Neuronal stem cell (in vitro differentiated cells): ENCODE measurements around the gene EPHA6.
"Not testable (repeated sequence)": the region's sequence is repeated elsewhere in the genome, so short reads cannot be mapped to it uniquely, and the experiment has no call there.

Experiments used
- DNase-seq: peaks from one replicate; pipeline ENCODE4 v3.0.0-alpha.2; 2013; ENCODE audit warnings: low spot score
- H2AFZ ChIP-seq: one replicate; pipeline ENCODE4 v1.6.1; 2013; ENCODE audit warnings: mild to moderate bottlenecking, low read length, inconsistent platforms
- H2AK5ac ChIP-seq: 2 replicates; pipeline ENCODE4 v1.6.1; 2013; ENCODE audit warnings: low read depth, mild to moderate bottlenecking, inconsistent platforms, low read length, moderate library complexity, mixed read lengths
- H2BK120ac ChIP-seq: 2 replicates; pipeline ENCODE4 v1.6.1; 2013; ENCODE audit warnings: low read depth, mild to moderate bottlenecking, inconsistent platforms, low read length, moderate library complexity, mixed read lengths
- H2BK12ac ChIP-seq: one replicate; pipeline ENCODE4 v1.6.1; 2013; ENCODE audit warnings: low read length, inconsistent platforms
- H2BK15ac ChIP-seq: 2 replicates; pipeline ENCODE4 v1.6.1; 2013; ENCODE audit warnings: mild to moderate bottlenecking, low read length, inconsistent platforms, mixed read lengths
- H2BK5ac ChIP-seq: one replicate; pipeline ENCODE4 v1.6.1; 2013; ENCODE audit warnings: inconsistent platforms, mild to moderate bottlenecking, low read length, moderate library complexity
- H3K14ac ChIP-seq: one replicate; pipeline ENCODE4 v1.6.1; 2013; ENCODE audit warnings: low read length, inconsistent platforms
- H3K18ac ChIP-seq: 2 replicates; pipeline ENCODE4 v1.6.1; 2013; ENCODE audit warnings: low read length, inconsistent platforms
- H3K23ac ChIP-seq: 2 replicates; pipeline ENCODE4 v1.6.1; 2013; ENCODE audit warnings: low read depth, mild to moderate bottlenecking, mixed read lengths, low read length, inconsistent platforms; ENCODE audit not compliant: poor library complexity
- H3K27ac ChIP-seq: replicated peaks from 3 replicates; pipeline ENCODE4 v1.5.1; 2013; ENCODE audit warnings: low read length, inconsistent platforms
- H3K27me3 ChIP-seq, 3 experiments: 2 replicates each; pipeline ENCODE4 v1.6.1; 2013; ENCODE audit warnings: low read length in 3 of 3, mild to moderate bottlenecking in 2 of 3, inconsistent platforms in 1 of 3, low read depth in 1 of 3, mixed read lengths in 1 of 3, moderate library complexity in 1 of 3; ENCODE audit not compliant: control insufficient read depth in 3 of 3, insufficient read depth in 3 of 3
- H3K36me3 ChIP-seq, 2 donors: replicated peaks in 1 of 2; 2 replicates each; pipeline ENCODE4 v1.6.1; 2013; ENCODE audit warnings: low read length in 2 of 2; ENCODE audit not compliant: control insufficient read depth in 2 of 2, insufficient read depth in 2 of 2
- H3K4ac ChIP-seq: 2 replicates; pipeline ENCODE4 v1.6.1; 2013; ENCODE audit warnings: inconsistent platforms, mild to moderate bottlenecking, low read length, moderate library complexity
- H3K4me1 ChIP-seq, 2 donors: 1 replicate in 1 of 2; 2 replicates in 1 of 2; pipeline ENCODE4 v1.6.1; 2013; ENCODE audit warnings: low read length in 2 of 2, low read depth in 1 of 2; ENCODE audit not compliant: control insufficient read depth in 2 of 2, insufficient read depth in 1 of 2
- H3K4me2 ChIP-seq: one replicate; pipeline ENCODE4 v1.6.1; 2013; ENCODE audit warnings: mild to moderate bottlenecking, low read length, inconsistent platforms; ENCODE audit not compliant: insufficient read depth, poor library complexity, severe bottlenecking
- H3K4me3 ChIP-seq, 2 donors: 2 replicates each; pipeline ENCODE4 v1.5.1; 2013; ENCODE audit warnings: low read length in 2 of 2, mild to moderate bottlenecking in 2 of 2, inconsistent platforms in 1 of 2, moderate library complexity in 1 of 2
- H3K79me1 ChIP-seq: one replicate; pipeline ENCODE4 v1.6.1; 2013; ENCODE audit warnings: low read depth, mild to moderate bottlenecking, inconsistent platforms, low read length, moderate library complexity
- H3K9ac ChIP-seq: one replicate; pipeline ENCODE4 v1.6.1; 2013; ENCODE audit warnings: mild to moderate bottlenecking, low read depth, low read length, inconsistent platforms; ENCODE audit not compliant: poor library complexity
- H3K9me3 ChIP-seq, 2 donors: replicated peaks in 1 of 2; 2 replicates each; pipeline versions ENCODE3 to v1.6.1; 2013; ENCODE audit warnings: low read length in 2 of 2, mild to moderate bottlenecking in 2 of 2, inconsistent platforms in 1 of 2, low read depth in 1 of 2, mixed read lengths in 1 of 2, moderate library complexity in 1 of 2; ENCODE audit not compliant: control insufficient read depth in 2 of 2, insufficient read depth in 1 of 2
- H4K8ac ChIP-seq: one replicate; pipeline ENCODE4 v1.6.1; 2013; ENCODE audit warnings: low read depth, mild to moderate bottlenecking, inconsistent platforms, low read length, moderate library complexity
- H4K91ac ChIP-seq: one replicate; pipeline ENCODE4 v1.6.1; 2013; ENCODE audit warnings: low read length, low read depth, mild to moderate bottlenecking, inconsistent platforms; ENCODE audit not compliant: poor library complexity
- WGBS, 2 donors: extraction: QIAGEN DNeasy Blood & Tissue Kit; methylation state at CpG; one replicate each; pipeline ENCODE4 v1.1.7; 2013; ENCODE audit warnings: missing lambda C conversion rate in 2 of 2, mixed read lengths in 1 of 2; ENCODE audit not compliant: insufficient read length in 2 of 2, insufficient replicate concordance in 1 of 2; ENCODE audit errors: extremely low coverage in 2 of 2; 5-methylcytosine and 5-hydroxymethylcytosine counted together

The EPHA6 gene

DNA sequence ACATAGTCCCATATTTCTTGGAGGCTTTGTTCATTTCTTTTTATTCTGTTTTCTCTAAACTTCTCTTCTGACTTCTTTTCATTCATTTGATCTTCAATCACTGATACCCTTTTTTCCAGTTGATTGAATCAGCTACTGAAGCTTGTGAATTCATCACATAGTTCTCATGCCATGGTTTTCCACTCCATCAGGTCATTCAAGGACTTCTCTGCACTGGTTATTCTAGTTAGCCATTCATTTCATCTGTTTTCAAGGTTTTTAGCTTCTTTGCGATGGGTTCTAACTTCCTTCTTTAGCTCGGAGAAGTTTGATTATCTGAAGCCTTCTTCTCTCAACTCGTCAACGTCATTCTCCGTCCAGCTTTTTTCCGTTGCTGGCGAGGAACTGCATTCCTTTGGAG lies 169.3 kb downstream of the EPHA6 start:
- not testable (repeated sequence) for H3K9me3 ChIP-seq, H2BK15ac ChIP-seq, H2BK120ac ChIP-seq, H2BK5ac ChIP-seq, H3K79me1 ChIP-seq, H4K8ac ChIP-seq, H3K36me3 ChIP-seq, H4K91ac ChIP-seq, H3K27ac ChIP-seq, H3K9ac ChIP-seq, H3K4me3 ChIP-seq, H3K18ac ChIP-seq, H3K4ac ChIP-seq, H3K4me1 ChIP-seq, H3K23ac ChIP-seq, H2AK5ac ChIP-seq, H2BK12ac ChIP-seq, H3K4me2 ChIP-seq, H2AFZ ChIP-seq, DNase-seq, H3K27me3 ChIP-seq, H3K14ac ChIP-seq
- no CpG with 5 or more reads among the region's 7 CpGs for WGBS, 2 donors

DNA sequence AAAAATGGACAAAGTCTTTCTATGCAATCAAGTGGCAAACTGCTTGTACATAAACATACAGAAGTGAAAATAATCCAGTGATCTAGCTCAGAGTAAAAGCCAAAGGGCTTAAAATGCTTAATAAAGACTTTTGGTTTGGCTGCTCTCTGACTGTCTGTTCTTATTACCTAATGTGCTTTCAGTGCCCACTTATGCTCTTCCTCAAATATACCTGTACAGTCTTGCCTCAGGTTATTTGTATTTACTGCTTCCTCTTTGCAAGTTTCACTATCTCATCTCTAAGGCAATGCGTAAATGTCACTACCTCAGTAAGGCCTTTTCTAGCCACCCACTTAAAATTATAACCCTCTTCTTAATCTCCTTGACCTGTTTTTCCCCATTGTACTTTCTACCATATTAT lies 171.8 kb downstream of the EPHA6 start:
- WGBS, 2 donors = no CpG with 5 or more reads among the region's 1 CpG
- H3K9ac ChIP-seq = no peak overlapping the region
- no peaks in the 10 kb centered on the region for H3K79me1 ChIP-seq

DNA sequence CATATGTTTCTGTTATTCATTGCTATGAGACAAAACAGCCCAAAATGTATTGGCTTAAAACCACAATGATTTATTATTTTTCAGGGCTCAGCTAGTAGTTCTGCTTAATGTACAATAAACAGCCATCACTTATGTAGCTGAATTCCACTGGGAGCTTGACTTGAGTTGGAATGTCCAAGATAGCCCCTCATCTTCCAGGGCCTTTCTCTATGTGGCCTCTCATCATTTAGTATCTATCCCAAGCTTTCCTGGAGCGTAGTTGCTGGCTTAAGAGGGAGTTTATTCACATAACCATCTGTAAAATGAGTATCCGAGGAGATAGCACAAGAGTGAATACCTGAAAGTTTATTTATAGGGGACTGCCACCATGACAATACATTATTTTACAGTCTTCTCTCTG lies 176.8 kb downstream of the EPHA6 start:
- Histone ChIP-seq H3K27me3 (no peaks in the 10 kb centered on the region), H3K4me1 (no peaks in the 10 kb centered on the region), H3K79me1 (no peaks in the 10 kb centered on the region), H2AK5ac (no peak overlapping the region), H3K18ac (no peak overlapping the region), H3K36me3 (no peaks in the 10 kb centered on the region), H2BK120ac (no peak overlapping the region), H3K4me3 (no peak overlapping the region), H3K4me2 (no peak overlapping the region), H3K9me3 (no peaks in the 10 kb centered on the region), H2AFZ (no peak overlapping the region), H4K91ac (no peak overlapping the region), H4K8ac (no peak overlapping the region), H3K23ac (no peak overlapping the region), H2BK5ac (no peak overlapping the region), H3K14ac (no peak overlapping the region), H3K27ac (no peak overlapping the region), H3K9ac (no peak overlapping the region), H3K4ac (no peak overlapping the region), H2BK15ac (no peak overlapping the region), H2BK12ac (no peak overlapping the region)
- DNase-seq = no peak
- WGBS, 2 donors = no CpG with 5 or more reads among the region's 2 CpGs

More for the DNA sequence above, 171.8 kb downstream of the EPHA6 start:
- Histone ChIP-seq H2BK120ac (no peak overlapping the region), H3K9me3 (no peaks in the 10 kb centered on the region), H4K8ac (no peak overlapping the region), H4K91ac (no peak overlapping the region), H3K4me2 (no peak overlapping the region), H3K23ac (no peak overlapping the region), H3K27me3 (no peaks in the 10 kb centered on the region), H3K4ac (no peak overlapping the region), H2AFZ (no peak overlapping the region), H2BK12ac (no peak overlapping the region), H3K36me3 (no peaks in the 10 kb centered on the region), H3K14ac (no peak overlapping the region), H3K4me3 (no peak overlapping the region), H2AK5ac (no peak overlapping the region), H3K18ac (no peak overlapping the region), H2BK5ac (no peak overlapping the region), H3K4me1 (no peaks in the 10 kb centered on the region), H2BK15ac (no peak overlapping the region), H3K27ac (no peak overlapping the region)
- no peak for DNase-seq

DNA sequence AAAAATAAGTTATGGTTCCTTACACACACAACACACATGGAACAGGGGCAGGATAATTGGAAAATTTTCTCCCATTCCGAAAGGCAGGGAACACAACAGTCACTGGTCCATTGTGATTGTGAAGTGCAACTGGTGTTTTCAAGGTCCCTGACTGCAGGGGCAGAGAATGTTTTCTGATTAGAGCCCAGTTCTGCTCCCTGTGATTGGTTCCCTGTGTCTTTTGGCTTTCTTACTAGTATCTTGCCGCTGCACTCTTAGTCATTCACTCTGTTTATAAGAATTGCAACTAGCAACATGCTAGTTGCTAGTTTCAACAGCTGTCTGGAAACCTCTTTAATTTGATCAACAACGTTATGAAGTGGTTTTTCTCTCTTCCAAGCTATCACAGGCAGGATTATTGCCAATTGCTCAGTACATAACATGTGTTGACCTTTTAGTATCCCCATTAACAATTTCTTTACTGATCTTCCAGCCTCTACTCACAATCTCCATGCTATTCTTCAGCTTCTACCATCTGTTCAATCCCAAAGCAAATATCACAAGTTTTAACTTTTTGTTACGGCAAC lies 177.5 kb downstream of the EPHA6 start:
- Histone ChIP-seq H3K36me3 (no peaks in the 10 kb centered on the region), H2BK12ac (no peak overlapping the region), H3K27ac (no peak overlapping the region), H2BK5ac (no peak overlapping the region), H3K27me3 (no peaks in the 10 kb centered on the region), H2AFZ (no peak overlapping the region), H3K23ac (no peak overlapping the region), H4K91ac (no peak overlapping the region), H3K4ac (no peak overlapping the region), H3K18ac (no peak overlapping the region), H3K9ac (no peak overlapping the region), H2BK120ac (no peak overlapping the region), H3K4me3 (no peak overlapping the region), H3K79me1 (no peaks in the 10 kb centered on the region), H3K14ac (no peak overlapping the region), H4K8ac (no peak overlapping the region), H3K9me3 (no peaks in the 10 kb centered on the region), H2AK5ac (no peak overlapping the region), H2BK15ac (no peak overlapping the region), H3K4me1 (no peaks in the 10 kb centered on the region), H3K4me2 (no peak overlapping the region)
- no peak for DNase-seq
- WGBS, 2 donors = no CpG with 5 or more reads among the region's 4 CpGs
